Endometrial microvascular endothelial cells (primary cell): ENCODE results near the gene MGAT4A. TPM values are rescaled to one million over a fixed set of nuclear protein-coding genes. Genes with fewer than 3 reads are reported as not detected.

ENCODE experiments used
- in situ Hi-C: cut with HindIII; loops from 2 replicates; pipeline ENCODE4 v1.10.0; 2017; ENCODE audit warnings: low sequenced_read_pairs, low pct_unique_long_range_greater_than_20kb; ENCODE audit errors: inconsistent ontology term
- total RNA-seq: library from RNA; depleted of rRNA; stranded (reverse); fragments of >200 nt; gene quantifications from one replicate; pipeline ENCODE4 v1.2.3, GENCODE V29; 2015; ENCODE audit errors: inconsistent ontology term

Gene MGAT4A
- total RNA-seq, 1 donor from 2014 or later = 124 TPM

DNA sequence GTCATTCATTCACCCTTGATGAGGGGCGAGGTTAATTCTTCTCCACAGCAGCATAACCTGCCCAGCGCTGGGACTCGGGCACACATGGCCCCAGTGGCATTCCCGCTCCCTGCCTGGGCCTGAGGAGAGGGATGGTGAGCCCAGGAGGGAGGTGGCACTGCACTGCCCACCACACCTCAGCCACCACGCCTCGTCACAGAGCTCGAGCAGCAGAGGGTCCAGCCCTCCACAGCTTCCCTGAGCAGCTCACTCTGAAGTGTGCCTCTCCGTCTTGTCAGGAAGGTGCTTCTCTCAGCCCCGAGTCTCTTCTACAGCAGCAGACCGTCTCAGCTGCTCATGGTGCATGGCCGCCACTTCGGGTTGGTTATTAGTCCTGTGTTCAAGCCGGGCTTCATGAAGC, 157.5 kb downstream of the MGAT4A start:
- in situ Hi-C loops = no loop called here

DNA sequence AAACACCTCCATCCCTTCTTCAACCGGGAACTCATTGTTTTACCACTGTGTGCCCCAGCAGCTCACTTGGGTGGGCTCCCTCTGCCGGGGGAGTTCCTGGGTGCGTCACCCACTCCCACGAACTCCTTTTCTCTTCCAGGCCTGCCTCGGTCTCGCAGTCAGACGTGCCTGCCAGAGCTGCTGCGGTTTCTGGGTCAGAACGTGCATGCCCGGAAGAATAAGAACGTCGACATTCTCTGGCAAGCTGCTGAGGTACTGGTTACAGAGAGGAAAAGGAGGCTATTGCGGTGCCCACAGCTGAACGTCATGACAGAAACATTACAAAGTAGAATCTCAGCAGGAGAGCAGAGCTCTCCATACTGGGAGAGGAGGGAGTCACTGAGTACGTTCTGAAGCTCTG, 158.3 kb downstream of the MGAT4A start:
- in situ Hi-C loops = no loop called here

DNA sequence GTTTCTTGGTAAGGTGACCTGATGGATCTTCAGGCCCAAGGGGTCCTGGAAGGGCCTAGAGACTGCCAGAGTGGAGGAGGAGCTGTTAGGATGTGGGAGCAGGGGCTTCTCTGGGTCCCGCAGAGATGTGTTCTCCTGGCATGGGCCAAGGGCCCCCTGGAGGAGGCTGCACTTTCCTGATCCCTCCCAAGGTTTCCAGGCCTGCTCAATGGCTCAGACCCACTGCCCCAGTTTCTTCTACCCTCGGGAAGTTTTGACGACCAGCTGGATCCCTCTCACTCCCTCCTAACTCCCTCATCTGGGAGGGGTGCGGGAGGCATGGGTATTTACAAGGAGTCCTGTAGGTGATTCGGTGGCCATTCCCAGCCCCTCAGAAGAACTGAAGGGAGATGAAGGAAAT, 158.7 kb downstream of the MGAT4A start:
- in situ Hi-C loops = no loop called here

DNA sequence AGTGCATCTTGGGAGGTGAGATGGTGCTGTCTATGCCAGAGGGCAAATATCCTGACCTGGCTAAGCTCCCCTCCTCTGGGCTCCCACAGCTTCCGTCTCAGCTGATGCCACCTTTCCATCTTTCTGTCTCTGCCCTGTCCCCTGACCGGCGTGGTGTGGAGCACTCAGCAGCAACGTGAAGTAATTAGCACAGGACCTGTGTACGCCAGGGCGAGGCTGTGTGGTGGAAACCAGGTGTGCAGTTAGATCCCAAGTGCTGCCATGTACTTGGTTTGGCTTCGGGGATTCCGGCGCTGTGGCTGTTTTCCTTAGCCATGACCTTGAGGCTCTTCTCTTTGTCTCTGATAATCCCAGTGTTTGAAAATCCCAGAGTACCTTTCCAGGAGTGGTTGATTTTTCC, 159.1 kb downstream of the MGAT4A start:
- in situ Hi-C loops = no loop called here

DNA sequence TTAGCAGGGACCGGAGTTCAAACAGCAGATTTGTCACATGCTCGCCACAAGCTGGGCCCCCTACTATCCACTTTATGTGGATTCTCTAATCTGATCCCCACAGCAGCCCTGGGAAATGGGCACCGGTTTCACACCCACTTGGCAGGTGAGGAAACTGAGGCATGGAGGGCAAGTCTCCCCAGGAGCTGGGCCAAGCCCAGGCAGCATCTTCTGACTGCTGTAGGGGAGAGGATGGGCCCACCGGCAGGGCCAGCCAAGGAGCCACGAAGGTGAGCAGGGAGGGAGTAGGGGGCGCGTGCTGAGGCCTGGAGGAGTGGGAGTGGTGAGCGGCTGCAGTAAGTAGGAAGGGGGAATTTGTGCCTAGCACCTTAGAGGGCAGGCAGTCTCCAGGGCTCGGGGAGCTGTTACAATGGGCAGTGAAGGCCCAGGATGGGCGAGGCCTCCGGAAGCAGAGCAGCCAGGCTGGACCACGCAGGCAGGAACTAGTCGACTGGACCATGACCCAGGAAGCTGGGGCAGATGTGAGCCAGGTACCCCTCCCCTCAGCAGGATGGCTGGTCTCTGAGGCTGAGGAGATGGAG, 159.7 kb downstream of the MGAT4A start:
- in situ Hi-C loops = no loop called here

DNA sequence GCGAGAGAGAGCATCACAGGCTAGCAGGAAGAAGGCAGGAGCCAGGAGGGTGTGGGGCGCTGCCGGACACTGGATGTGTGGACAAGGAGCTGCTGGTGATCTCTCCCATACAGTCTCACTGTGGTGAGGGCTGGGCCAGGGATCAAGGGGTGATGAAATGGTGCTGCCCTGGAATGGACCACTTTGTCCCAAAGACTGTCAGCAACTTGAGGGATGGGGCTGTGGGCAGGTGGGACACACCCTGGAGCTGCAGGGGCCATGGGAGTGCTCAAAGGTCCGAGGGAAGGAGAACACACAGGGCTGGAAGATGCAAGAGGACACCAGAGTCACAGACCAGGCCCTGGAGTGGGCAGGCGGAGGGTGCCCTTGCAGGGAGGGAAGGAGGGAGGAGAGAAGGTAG, 160.6 kb downstream of the MGAT4A start:
- in situ Hi-C loops = no loop called here

DNA sequence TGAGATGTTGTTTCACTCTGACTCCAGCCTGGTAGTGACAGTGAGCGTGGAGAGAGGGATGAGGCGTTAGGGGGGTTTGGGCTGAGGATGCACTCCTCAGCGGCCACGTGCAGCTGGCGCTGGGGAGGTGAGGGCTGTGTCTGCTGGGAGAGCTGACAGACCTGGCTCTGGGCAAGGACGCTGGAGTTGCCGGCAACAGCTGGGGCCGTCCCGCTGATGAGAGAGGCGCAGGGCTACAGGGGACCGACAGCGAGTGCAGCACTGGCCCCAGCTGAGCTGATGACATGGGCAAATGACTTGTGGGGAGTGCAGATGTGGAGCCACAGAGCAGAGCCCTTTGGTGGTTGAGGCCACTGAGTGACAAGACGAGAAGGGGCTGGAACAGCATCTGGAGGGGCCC, 161.0 kb downstream of the MGAT4A start:
- in situ Hi-C loops = no loop called here

DNA sequence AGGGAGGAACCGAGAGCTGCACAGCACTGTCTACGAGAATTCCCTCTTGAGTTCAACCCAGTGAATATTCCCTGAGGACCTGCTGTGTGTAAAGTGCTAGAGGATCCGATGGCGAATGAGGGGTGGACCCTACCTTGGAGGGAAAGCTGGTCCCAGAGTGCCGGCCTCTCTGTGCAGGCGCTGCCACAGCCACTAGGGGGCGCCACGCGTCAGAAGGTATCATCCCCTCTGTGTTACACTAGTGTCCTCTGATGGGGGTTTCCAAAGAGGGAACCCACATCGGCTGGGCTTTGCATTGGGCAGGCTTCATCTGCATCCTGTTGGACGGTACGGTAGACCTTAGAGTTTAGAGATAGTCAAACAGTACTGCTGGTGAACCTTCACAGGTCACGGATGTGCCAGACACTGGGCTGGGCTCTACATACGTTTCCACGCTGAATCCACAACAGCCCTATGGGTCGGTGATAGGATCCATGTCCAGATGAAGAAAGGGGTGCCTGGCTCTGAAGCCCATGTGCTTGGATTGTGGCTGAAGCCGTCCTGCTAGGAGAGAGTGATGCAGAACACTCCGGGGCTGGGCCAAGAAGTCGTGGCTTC, 161.6 kb downstream of the MGAT4A start:
- in situ Hi-C loops = no loop called here

Other genes with a start within 250 kb of the MGAT4A start
- 14.0 TPM for gene COA5, start 122.6 kb downstream of the MGAT4A start, total RNA-seq
- gene UNC50, start 122.5 kb downstream of the MGAT4A start, total RNA-seq = 54.6 TPM
- gene CRACDL, start 205.1 kb upstream of the MGAT4A start, total RNA-seq = 8.2 TPM